Hematopoietic multipotent progenitor cell treated with erythropoietin and hydrocortisone succinate and interleukin-3 and kit ligand, for 17 days (in vitro differentiated cells): ENCODE data around the gene TMEM44.

Experiments used
- DNase-seq: peaks from one replicate; pipeline ENCODE4 v3.0.0-alpha.2; 2015; ENCODE audit warnings: low spot score

The TMEM44 gene

GRCh38 chr3:194633349-194634004, at the start of gene TMEM44:
Gene TMEM44 (minus strand): TSS chr3:194633419. CDS start chr3:194633215, 204 bp downstream.
- DNase-seq: peak; percentile 22

- peak; percentile 49 for DNase-seq
These were observed 49.6 kb upstream of the TMEM44 start for GRCh38 chr3:194682694-194683310.

- no peak for DNase-seq
These were observed 49.0 kb upstream of the TMEM44 start for GRCh38 chr3:194682189-194682693.

- no peak for DNase-seq
These were observed 47.8 kb upstream of the TMEM44 start for GRCh38 chr3:194680888-194681615.

- no peak for DNase-seq
These were observed 43.3 kb upstream of the TMEM44 start for GRCh38 chr3:194676471-194676870.

- no peak for DNase-seq
These were observed 42.5 kb upstream of the TMEM44 start for GRCh38 chr3:194675680-194676079.

GRCh38 chr3:194675081-194675640, 41.9 kb upstream of the TMEM44 start:
- no peak for DNase-seq

GRCh38 chr3:194673761-194674160, 40.5 kb upstream of the TMEM44 start:
- no peak for DNase-seq

GRCh38 chr3:194672876-194673275, 39.7 kb upstream of the TMEM44 start:
- DNase-seq: no peak

GRCh38 chr3:194671900-194672808, 38.9 kb upstream of the TMEM44 start, which contains the start of gene LSG1:
Gene LSG1 (minus strand): TSS chr3:194672191. CDS start chr3:194672162, 29 bp downstream.
- DNase-seq: peak; percentile 95

GRCh38 chr3:194671511-194671899, 38.3 kb upstream of the TMEM44 start:
- DNase-seq: no peak

- no peak for DNase-seq
These were observed 34.1 kb upstream of the TMEM44 start for GRCh38 chr3:194667363-194667762.

- DNase-seq: no peak
These were observed 31.6 kb upstream of the TMEM44 start for GRCh38 chr3:194664857-194665256.

- no peak for DNase-seq
These were observed 28.7 kb upstream of the TMEM44 start for GRCh38 chr3:194661946-194662345.

- DNase-seq: no peak
These were observed 28.2 kb upstream of the TMEM44 start for GRCh38 chr3:194661374-194661773.

GRCh38 chr3:194659778-194660177, 26.6 kb upstream of the TMEM44 start:
- DNase-seq: no peak

- DNase-seq: no peak
These were observed 25.4 kb upstream of the TMEM44 start for GRCh38 chr3:194658477-194659242.

- no peak for DNase-seq
These were observed 24.2 kb upstream of the TMEM44 start for GRCh38 chr3:194657439-194657838.

GRCh38 chr3:194654443-194654842, 21.2 kb upstream of the TMEM44 start:
- DNase-seq: no peak

- DNase-seq: no peak
These were observed 14.5 kb upstream of the TMEM44 start for GRCh38 chr3:194647747-194648146.

- no peak for DNase-seq
These were observed 9.6 kb upstream of the TMEM44 start for GRCh38 chr3:194642769-194643168.
